Endodermal cell (in vitro differentiated cells): ENCODE measurements around the gene MISP. TPM values are rescaled to one million over a fixed set of nuclear protein-coding genes. Genes with fewer than 3 reads are reported as not detected.
A peak's percentile ranks its signal among the peaks of the same experiment; 100 is the strongest.

Experiments
- DNase-seq: peaks from one replicate; pipeline ENCODE4 v3.0.0-alpha.2; 2017
- H3K27ac ChIP-seq: 2 replicates; pipeline ENCODE4 v1.5.1; 2013; ENCODE audit warnings: mild to moderate bottlenecking, low read depth, low read length, moderate library complexity
- H3K27me3 ChIP-seq: 2 replicates; pipeline ENCODE4 v1.6.1; 2013; ENCODE audit warnings: mild to moderate bottlenecking, low read length, moderate library complexity; ENCODE audit not compliant: insufficient read depth, control insufficient read depth, poor library complexity, severe bottlenecking
- H3K36me3 ChIP-seq: 2 replicates; pipeline ENCODE4 v1.7.0; 2013; ENCODE audit warnings: mild to moderate bottlenecking, low read length, moderate library complexity; ENCODE audit not compliant: control insufficient read depth, insufficient read depth
- H3K4me1 ChIP-seq: one replicate; pipeline ENCODE4 v1.7.0; 2013; ENCODE audit warnings: low read length; ENCODE audit not compliant: control insufficient read depth, insufficient read depth
- H3K4me3 ChIP-seq: 2 replicates; pipeline ENCODE4 v1.5.1; 2013; ENCODE audit warnings: mild to moderate bottlenecking, low read length, moderate library complexity
- H3K9ac ChIP-seq: 2 replicates; pipeline ENCODE4 v1.6.1; 2013; ENCODE audit warnings: mild to moderate bottlenecking, low read length, moderate library complexity; ENCODE audit not compliant: poor library complexity, severe bottlenecking; ENCODE audit errors: extremely low read depth
- H3K9me3 ChIP-seq: 2 replicates; pipeline ENCODE4 v1.6.1; 2013; ENCODE audit warnings: mild to moderate bottlenecking, low read length, moderate library complexity; ENCODE audit not compliant: control insufficient read depth
- H3K27ac Mint-ChIP-seq: 2 replicates; pipeline ENCODE4 v1.8.0; 2020; ENCODE audit warnings: mixed read lengths
- H3K27me3 Mint-ChIP-seq: 2 replicates; pipeline ENCODE4 v1.8.0; 2021; ENCODE audit warnings: mild to moderate bottlenecking, mixed read lengths; ENCODE audit not compliant: insufficient read depth
- H3K36me3 Mint-ChIP-seq: 2 replicates; pipeline ENCODE4 v1.8.0; 2020; ENCODE audit warnings: low read depth, mixed read lengths
- H3K4me1 Mint-ChIP-seq: 2 replicates; pipeline ENCODE4 v1.8.0; 2020; ENCODE audit warnings: mixed read lengths
- H3K4me3 Mint-ChIP-seq: 2 replicates; pipeline ENCODE4 v1.8.0; 2020; ENCODE audit warnings: mild to moderate bottlenecking, moderate library complexity, mixed read lengths
- H3K9me3 Mint-ChIP-seq: 2 replicates; pipeline ENCODE4 v1.8.0; 2020; ENCODE audit warnings: mild to moderate bottlenecking, mixed read lengths
- WGBS, 2 experiments: methylation state at CpG; one replicate each; pipeline versions ENCODE4 v1.1.5 to v1.1.7; 2013; ENCODE audit warnings: missing lambda C conversion rate in 2 of 2, mixed read lengths in 1 of 2; ENCODE audit not compliant: insufficient coverage in 1 of 2, insufficient read length in 1 of 2; 5-methylcytosine and 5-hydroxymethylcytosine counted together
- total RNA-seq, 2 donors: library from RNA; stranded (reverse); fragmentation: NEBNext Ultra II Directional in 1 of 2; extraction: Animal tissue kit (Norgen Biotek cat#: 25700) in 1 of 2; gene quantifications; 2 replicates in 1 of 2; 3 replicates in 1 of 2; pipeline ENCODE4 v1.2.1, GENCODE V29; 2021
- TF ChIP-seq, protein P1 (sequence below): fragments of 200-600 bp; sonication (generic); conservative IDR thresholded peaks from 2 replicates; pipeline ENCODE4 v1.5.0; 2021; ENCODE audit warnings: antibody characterized with exemption, mild to moderate bottlenecking

The MISP gene
- total RNA-seq, 2 donors from 2014 or later, result 0.11 TPM; not detected in 1

DNA sequence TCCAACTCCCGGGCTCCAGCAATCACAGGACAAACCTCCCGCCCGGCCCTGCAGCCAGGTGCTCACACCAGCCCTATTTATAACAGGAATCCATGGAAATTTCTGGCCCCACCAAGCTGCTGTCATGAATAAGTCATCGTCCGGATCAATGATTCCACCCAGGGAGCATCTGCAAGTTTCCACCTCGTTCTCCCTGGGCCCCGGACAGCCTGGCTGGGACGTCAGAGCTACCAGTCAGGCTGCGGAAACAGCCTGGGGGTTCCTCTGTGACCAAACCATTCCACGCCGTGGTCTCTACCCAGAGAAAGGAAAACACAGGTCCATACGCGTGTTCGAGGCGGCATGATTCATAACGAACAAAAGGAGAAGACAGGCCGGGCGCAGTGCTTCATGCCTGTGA, 25.6 kb downstream of the MISP start:
- H3K36me3 ChIP-seq, result no peaks in the 10 kb centered on the region
- Mint-ChIP-seq H3K4me3 (no peak overlapping the region), H3K4me1 (no peaks in the 10 kb centered on the region), H3K9me3 (no peaks in the 10 kb centered on the region), H3K27me3 (no peaks in the 10 kb centered on the region), H3K36me3 (peaks cover 9% of the 10 kb centered on the region), H3K27ac (no peak overlapping the region)
- H3K27ac ChIP-seq, result no peak overlapping the region
- TF ChIP-seq, protein P1, sequence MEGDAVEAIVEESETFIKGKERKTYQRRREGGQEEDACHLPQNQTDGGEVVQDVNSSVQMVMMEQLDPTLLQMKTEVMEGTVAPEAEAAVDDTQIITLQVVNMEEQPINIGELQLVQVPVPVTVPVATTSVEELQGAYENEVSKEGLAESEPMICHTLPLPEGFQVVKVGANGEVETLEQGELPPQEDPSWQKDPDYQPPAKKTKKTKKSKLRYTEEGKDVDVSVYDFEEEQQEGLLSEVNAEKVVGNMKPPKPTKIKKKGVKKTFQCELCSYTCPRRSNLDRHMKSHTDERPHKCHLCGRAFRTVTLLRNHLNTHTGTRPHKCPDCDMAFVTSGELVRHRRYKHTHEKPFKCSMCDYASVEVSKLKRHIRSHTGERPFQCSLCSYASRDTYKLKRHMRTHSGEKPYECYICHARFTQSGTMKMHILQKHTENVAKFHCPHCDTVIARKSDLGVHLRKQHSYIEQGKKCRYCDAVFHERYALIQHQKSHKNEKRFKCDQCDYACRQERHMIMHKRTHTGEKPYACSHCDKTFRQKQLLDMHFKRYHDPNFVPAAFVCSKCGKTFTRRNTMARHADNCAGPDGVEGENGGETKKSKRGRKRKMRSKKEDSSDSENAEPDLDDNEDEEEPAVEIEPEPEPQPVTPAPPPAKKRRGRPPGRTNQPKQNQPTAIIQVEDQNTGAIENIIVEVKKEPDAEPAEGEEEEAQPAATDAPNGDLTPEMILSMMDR, result no peak
- H3K4me3 ChIP-seq, result no peak overlapping the region
- H3K9me3 ChIP-seq, result no peaks in the 10 kb centered on the region
- 89 to 93% methylated on average over 18 of the region's 18 CpGs for WGBS, 2 experiments
- DNase-seq, result no peak
- no peak overlapping the region for H3K9ac ChIP-seq
- no peaks in the 10 kb centered on the region for H3K4me1 ChIP-seq
- no peaks in the 10 kb centered on the region for H3K27me3 ChIP-seq

DNA sequence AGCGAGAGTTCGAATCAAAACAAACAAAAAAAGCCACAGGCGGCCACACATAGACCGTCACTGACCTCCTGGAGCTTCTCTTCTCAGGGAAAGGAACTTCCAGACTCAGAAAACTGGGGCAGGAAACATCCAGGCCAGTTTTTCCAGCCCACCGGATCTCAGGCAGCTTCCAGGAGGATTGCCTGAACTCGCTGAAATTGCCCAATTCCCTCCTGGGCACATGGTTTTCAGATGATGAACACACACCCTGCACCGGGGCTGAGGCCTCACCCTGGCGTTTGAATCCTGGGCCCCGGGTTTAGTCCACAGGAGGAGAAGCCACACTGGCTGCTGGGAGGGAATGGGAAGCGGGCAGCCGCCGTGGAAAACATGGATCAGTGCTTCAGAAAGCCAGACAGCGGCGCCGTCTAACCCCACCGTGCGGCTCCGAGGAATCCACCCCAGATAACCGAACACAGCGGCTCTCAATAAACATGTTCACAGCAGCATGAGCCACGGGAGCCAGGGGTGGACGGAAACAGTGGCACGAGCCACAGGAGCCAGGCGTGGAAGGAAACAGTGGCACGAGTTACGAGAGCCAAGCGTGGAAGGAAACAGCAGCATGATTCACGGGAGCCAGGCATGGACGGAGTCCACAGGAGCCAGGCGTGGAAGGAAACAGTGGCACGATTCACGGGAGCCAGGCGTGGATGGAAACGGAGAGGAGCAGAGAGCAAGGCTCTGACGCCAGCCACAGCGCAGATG, 28.2 kb downstream of the MISP start:
- H3K9ac ChIP-seq, result no peak overlapping the region
- Mint-ChIP-seq H3K27me3 (no peaks in the 10 kb centered on the region), H3K9me3 (no peaks in the 10 kb centered on the region), H3K4me1 (peaks cover 14% of the 10 kb centered on the region), H3K27ac (no peak overlapping the region), H3K36me3 (peaks cover 9% of the 10 kb centered on the region), H3K4me3 (no peak overlapping the region)
- no peak overlapping the region for H3K4me3 ChIP-seq
- no peaks in the 10 kb centered on the region for H3K9me3 ChIP-seq
- H3K4me1 ChIP-seq, result no peaks in the 10 kb centered on the region
- H3K27me3 ChIP-seq, result no peaks in the 10 kb centered on the region
- H3K27ac ChIP-seq, result no peak overlapping the region
- DNase-seq, result peak; percentile 67
- 92% methylated on average over 36 of the region's 36 CpGs for whole genome bisulfite sequencing, 2 experiments
- TF ChIP-seq, protein P1, result no peak
- no peaks in the 10 kb centered on the region for H3K36me3 ChIP-seq

DNA sequence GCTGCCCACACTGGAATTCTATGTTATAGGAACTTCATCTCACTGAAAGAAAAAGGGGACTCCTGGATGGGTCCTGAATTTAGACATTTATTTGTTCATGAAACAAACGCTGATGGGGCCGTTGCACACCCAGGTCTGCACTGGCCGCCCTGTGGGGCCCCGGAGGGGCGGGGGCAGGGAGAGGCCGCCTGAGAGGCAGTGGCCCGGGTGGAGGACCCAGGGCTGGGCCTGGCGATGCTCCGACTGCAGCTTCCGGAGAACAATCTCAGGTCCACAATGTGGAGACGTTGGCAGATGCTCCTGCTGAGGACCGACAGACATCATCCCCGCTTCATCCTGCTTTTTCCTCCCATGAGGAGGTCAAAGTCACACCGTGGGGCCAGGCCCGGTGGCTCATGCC, 30.0 kb downstream of the MISP start:
- peaks cover 14% of the 10 kb centered on the region for H3K4me1 Mint-ChIP-seq
- peaks cover 17% of the 10 kb centered on the region for H3K36me3 Mint-ChIP-seq
- no peak overlapping the region for H3K4me3 ChIP-seq
- WGBS, 2 experiments, result 93 to 96% methylated on average over 13 to 15 of the region's 15 CpGs
- no peak overlapping the region for H3K27ac ChIP-seq
- H3K4me3 Mint-ChIP-seq, result no peak overlapping the region
- no peak overlapping the region for H3K9ac ChIP-seq
- H3K9me3 Mint-ChIP-seq, result peaks cover 3% of the 10 kb centered on the region
- no peak overlapping the region for H3K27ac Mint-ChIP-seq
- H3K9me3 ChIP-seq, result no peaks in the 10 kb centered on the region
- no peaks in the 10 kb centered on the region for H3K4me1 ChIP-seq
- no peaks in the 10 kb centered on the region for H3K36me3 ChIP-seq
- no peaks in the 10 kb centered on the region for H3K27me3 ChIP-seq
- TF ChIP-seq, protein P1, result no peak
- no peak for DNase-seq
- no peaks in the 10 kb centered on the region for H3K27me3 Mint-ChIP-seq
